ENCODE measurements around the gene NFAM1. TPM values are rescaled to one million over a fixed set of nuclear protein-coding genes. Genes with fewer than 3 reads are reported as not detected.

Gene NFAM1
- polyA plus RNA-seq, 1 of the 3 experiments (the other 2 are of a cell fraction) = 0.02 TPM

GRCh38 chr22:42342426-42343120 is 89.6 kb downstream of the NFAM1 start:
- CTCF ChIA-PET = interaction anchor here (0.8 to 2.6 kb wide), 6 partner anchors 22 to 102 kb away, joined by 3 to 8 read pairs (median 3); no protein-coding TSS in a partner anchor
- H3K4me2 ChIP-seq = peak overlapping the region; percentile 33; the same call in 1 of the 2 replicates

GRCh38 chr22:42341779-42342178 is 90.4 kb downstream of the NFAM1 start:
- Histone ChIP-seq H3K79me2 (ENCODE audit: insufficient read depth) (no peaks in the 10 kb centered on the region), H3K4me3 (ENCODE audit: low read depth in 2 of 2, low read length in 1 of 2) (no peak overlapping the region), H3K9me3 (no peaks in the 10 kb centered on the region), H3K27ac (ENCODE audit: low read depth in 2 of 2, low read length in 1 of 2) (no peak overlapping the region), H3K9me2 (no peaks in the 10 kb centered on the region), H4K20me1 (ENCODE audit: insufficient read depth) (no peaks in the 10 kb centered on the region), H3K36me3 (replicated peaks in 1 of 2; ENCODE audit: control insufficient read depth in 1 of 2, insufficient read depth in 2 of 2, low read length in 1 of 2) (no peaks in the 10 kb centered on the region), H3K4me1 (ENCODE audit: control insufficient read depth in 1 of 2, insufficient read depth in 2 of 2, low read depth in 1 of 2, low read length in 1 of 2) (peaks cover 0 to 30% of the 10 kb centered on the region in 2 experiments; a peak in 1 of 4 replicates), H2AFZ (ENCODE audit: low read depth) (no peak overlapping the region), H3K4me2 (no peak overlapping the region), H3K9ac (no peak overlapping the region), H3F3A (replicated peaks; ENCODE audit: insufficient read depth) (no peaks in the 10 kb centered on the region), H3K27me3 (ENCODE audit: insufficient read depth) (no peaks in the 10 kb centered on the region)
- no peak for DNase-seq
- ChIA-PET CTCF (interaction anchor here (1.2 to 2.6 kb wide), 5 partner anchors 23 to 45 kb away, joined by 3 to 8 read pairs (median 3); no protein-coding TSS in a partner anchor), POLR2A (no interaction called here)
- 88% methylated on average over 2 of the region's 4 CpGs for WGBS (ENCODE audit: low lambda C conversion rate)
- no peak for TF ChIP-seq PBX3 (IDR thresholded peaks at IDR 0.05)
- no peak for TF ChIP-seq REST (IDR thresholded peaks at IDR 0.05; ENCODE audit: low read depth, low read length)
- TF ChIP-seq FOXM1 (IDR thresholded peaks at IDR 0.05; ENCODE audit: low read depth) = no peak
- TF ChIP-seq, protein P1, sequence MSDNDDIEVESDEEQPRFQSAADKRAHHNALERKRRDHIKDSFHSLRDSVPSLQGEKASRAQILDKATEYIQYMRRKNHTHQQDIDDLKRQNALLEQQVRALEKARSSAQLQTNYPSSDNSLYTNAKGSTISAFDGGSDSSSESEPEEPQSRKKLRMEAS (IDR thresholded peaks at IDR 0.05; ENCODE audit: low read depth) = no peak
- TF ChIP-seq EZH2phosphoT487 (IDR thresholded peaks at IDR 0.05; ENCODE audit: borderline replicate concordance, low read depth) = no peak
- TF ChIP-seq CHD2 (IDR thresholded peaks at IDR 0.05; ENCODE audit: low read length, partially characterized antibody) = no peak
- TF ChIP-seq MXI1 (IDR thresholded peaks at IDR 0.05; ENCODE audit: low read depth, low read length) = no peak
- TF ChIP-seq SMC3 (IDR thresholded peaks at IDR 0.05; ENCODE audit: low read depth, low read length) = no peak
- TF ChIP-seq, protein P2, sequence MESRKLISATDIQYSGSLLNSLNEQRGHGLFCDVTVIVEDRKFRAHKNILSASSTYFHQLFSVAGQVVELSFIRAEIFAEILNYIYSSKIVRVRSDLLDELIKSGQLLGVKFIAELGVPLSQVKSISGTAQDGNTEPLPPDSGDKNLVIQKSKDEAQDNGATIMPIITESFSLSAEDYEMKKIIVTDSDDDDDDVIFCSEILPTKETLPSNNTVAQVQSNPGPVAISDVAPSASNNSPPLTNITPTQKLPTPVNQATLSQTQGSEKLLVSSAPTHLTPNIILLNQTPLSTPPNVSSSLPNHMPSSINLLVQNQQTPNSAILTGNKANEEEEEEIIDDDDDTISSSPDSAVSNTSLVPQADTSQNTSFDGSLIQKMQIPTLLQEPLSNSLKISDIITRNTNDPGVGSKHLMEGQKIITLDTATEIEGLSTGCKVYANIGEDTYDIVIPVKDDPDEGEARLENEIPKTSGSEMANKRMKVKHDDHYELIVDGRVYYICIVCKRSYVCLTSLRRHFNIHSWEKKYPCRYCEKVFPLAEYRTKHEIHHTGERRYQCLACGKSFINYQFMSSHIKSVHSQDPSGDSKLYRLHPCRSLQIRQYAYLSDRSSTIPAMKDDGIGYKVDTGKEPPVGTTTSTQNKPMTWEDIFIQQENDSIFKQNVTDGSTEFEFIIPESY (IDR thresholded peaks at IDR 0.05; ENCODE audit: borderline replicate concordance, low read depth) = no peak
- no peak for TF ChIP-seq NRF1 (IDR thresholded peaks at IDR 0.05; ENCODE audit: low read depth, low read length)
- no peak for TF ChIP-seq SIN3A (IDR thresholded peaks at IDR 0.05; ENCODE audit: borderline replicate concordance, low read depth, low read length)

More at GRCh38 chr22:42342426-42343120, 89.6 kb downstream of the NFAM1 start:
- H3K36me3 ChIP-seq (replicated peaks in 1 of 2; ENCODE audit: control insufficient read depth in 1 of 2, insufficient read depth in 2 of 2, low read length in 1 of 2) = no peaks in the 10 kb centered on the region
- TF ChIP-seq, protein P2 (IDR thresholded peaks at IDR 0.05; ENCODE audit: borderline replicate concordance, low read depth) = no peak
- TF ChIP-seq NFIC (IDR thresholded peaks at IDR 0.05; ENCODE audit: borderline replicate concordance) = no peak
- TF ChIP-seq MEF2A (IDR thresholded peaks at IDR 0.05; ENCODE audit: borderline replicate concordance, low read depth) = no peak
- TF ChIP-seq FOXM1 (IDR thresholded peaks at IDR 0.05; ENCODE audit: low read depth) = no peak
- no peak for TF ChIP-seq GATA2 (CRISPR knock-in tag; IDR thresholded peaks at IDR 0.05)
- TF ChIP-seq TCF12 (IDR thresholded peaks at IDR 0.05) = no peak
- TF ChIP-seq RXRA (IDR thresholded peaks at IDR 0.05; ENCODE audit: borderline replicate concordance, low read depth) = no peak
- no peak for TF ChIP-seq FOXJ3 (CRISPR knock-in tag; IDR thresholded peaks at IDR 0.05)
- TF ChIP-seq TEAD4 (IDR thresholded peaks at IDR 0.05; ENCODE audit: borderline replicate concordance, insufficient read depth) = no peak
- TF ChIP-seq JUND (IDR thresholded peaks at IDR 0.05) = no peak
- TF ChIP-seq FOSL2 (IDR thresholded peaks at IDR 0.05; ENCODE audit: borderline replicate concordance, low read depth) = no peak
- H2AFZ ChIP-seq (ENCODE audit: low read depth) = no peak overlapping the region
- no peaks in the 10 kb centered on the region for H3F3A ChIP-seq (replicated peaks; ENCODE audit: insufficient read depth)
- DNase-seq = no peak
- no peaks in the 10 kb centered on the region for H3K9me2 ChIP-seq
- no peaks in the 10 kb centered on the region for H3K79me2 ChIP-seq (ENCODE audit: insufficient read depth)
- no peaks in the 10 kb centered on the region for H3K9me3 ChIP-seq
- POLR2A ChIA-PET = no interaction called here
- WGBS (ENCODE audit: low lambda C conversion rate) = 94% methylated on average over 8 of the region's 11 CpGs
- peaks cover 0 to 32% of the 10 kb centered on the region in 2 experiments; a peak in 1 of 4 replicates for H3K4me1 ChIP-seq (ENCODE audit: control insufficient read depth in 1 of 2, insufficient read depth in 2 of 2, low read depth in 1 of 2, low read length in 1 of 2)
- no peak overlapping the region for H3K27ac ChIP-seq (ENCODE audit: low read depth in 2 of 2, low read length in 1 of 2)
- no peaks in the 10 kb centered on the region for H3K27me3 ChIP-seq (ENCODE audit: insufficient read depth)
- H3K4me3 ChIP-seq (ENCODE audit: low read depth in 2 of 2, low read length in 1 of 2) = peak overlapping the region in 1 of 2 experiments; percentile 39; a peak in 1 of 4 replicates
- H3K9ac ChIP-seq = no peak overlapping the region
- no peaks in the 10 kb centered on the region for H4K20me1 ChIP-seq (ENCODE audit: insufficient read depth)

Measured in SK-N-SH (cell line).